OCI-M2 (cell line): ENCODE results near the gene AMBRA1.
A peak's percentile ranks its signal among the peaks of the same experiment; 100 is the strongest.

Experiments
- DNase-seq: peaks from one replicate; lab custom pipeline; 2025; ENCODE audit not compliant: unreplicated experiment; lab: John Stamatoyannopoulos, UW

AMBRA1 gene

GRCh38 chr11:46574656-46575055 is 19.2 kb downstream of the AMBRA1 start:
- no peak for DNase-seq

GRCh38 chr11:46570790-46571398 is 22.9 kb downstream of the AMBRA1 start:
- no peak for DNase-seq

- no peak for DNase-seq
Observed at GRCh38 chr11:46565232-46565840, 28.5 kb downstream of the AMBRA1 start.

GRCh38 chr11:46564459-46564858 is 29.4 kb downstream of the AMBRA1 start:
- DNase-seq, result no peak

- DNase-seq, result no peak
Observed at GRCh38 chr11:46562527-46562926, 31.3 kb downstream of the AMBRA1 start.

GRCh38 chr11:46560300-46560991 is 33.4 kb downstream of the AMBRA1 start:
- DNase-seq, result no peak

- DNase-seq, result no peak
Observed at GRCh38 chr11:46559815-46560214, 34.0 kb downstream of the AMBRA1 start.

- peak; percentile 15 for DNase-seq
Observed at GRCh38 chr11:46557684-46558151, 36.1 kb downstream of the AMBRA1 start.

GRCh38 chr11:46555267-46556054 is 38.4 kb downstream of the AMBRA1 start:
- no peak for DNase-seq

- DNase-seq, result no peak
Observed at GRCh38 chr11:46554213-46555147, 39.3 kb downstream of the AMBRA1 start.

GRCh38 chr11:46553814-46554212 is 40.0 kb downstream of the AMBRA1 start:
- DNase-seq, result no peak

- DNase-seq, result no peak
Observed at GRCh38 chr11:46551261-46551660, 42.6 kb downstream of the AMBRA1 start.

GRCh38 chr11:46547579-46547978 is 46.2 kb downstream of the AMBRA1 start:
- no peak for DNase-seq

- no peak for DNase-seq
Observed at GRCh38 chr11:46543564-46543963, 50.3 kb downstream of the AMBRA1 start.

GRCh38 chr11:46541593-46542371 is 52.0 kb downstream of the AMBRA1 start:
- no peak for DNase-seq

GRCh38 chr11:46540807-46541206 is 53.0 kb downstream of the AMBRA1 start:
- DNase-seq, result no peak

GRCh38 chr11:46537537-46538295 is 56.1 kb downstream of the AMBRA1 start:
- DNase-seq, result no peak

- no peak for DNase-seq
Observed at GRCh38 chr11:46537121-46537520, 56.7 kb downstream of the AMBRA1 start.

GRCh38 chr11:46535688-46536087 is 58.1 kb downstream of the AMBRA1 start:
- DNase-seq, result no peak
